Muscle layer of duodenum (tissue), 2 donors: ENCODE data around the gene PSMA5.
"Not testable (repeated sequence)": the region's sequence is repeated elsewhere in the genome, so short reads cannot be mapped to it uniquely, and the experiment has no call there.

Source experiments
- H3K27ac ChIP-seq: one replicate; pipeline ENCODE4 v1.7.0; 2013; ENCODE audit warnings: mild to moderate bottlenecking, low read length
- H3K27me3 ChIP-seq: one replicate; pipeline ENCODE4 v1.7.0; 2013; ENCODE audit warnings: low read depth, mild to moderate bottlenecking, control low read depth, low read length
- H3K36me3 ChIP-seq, 2 donors: one replicate each; pipeline ENCODE4 v1.7.0; 2013; ENCODE audit warnings: low read length in 2 of 2, control low read depth in 1 of 2, mild to moderate bottlenecking in 1 of 2; ENCODE audit not compliant: insufficient read depth in 2 of 2, control insufficient read depth in 1 of 2
- H3K4me1 ChIP-seq, 2 donors: one replicate each; pipeline ENCODE4 v1.7.0; 2013; ENCODE audit warnings: low read length in 2 of 2, mild to moderate bottlenecking in 2 of 2, control low read depth in 1 of 2, moderate library complexity in 1 of 2; ENCODE audit not compliant: insufficient read depth in 2 of 2, control insufficient read depth in 1 of 2
- H3K4me3 ChIP-seq, 2 donors: one replicate each; pipeline ENCODE4 v1.7.0; 2013; ENCODE audit warnings: low read length in 2 of 2, low read depth in 1 of 2, mild to moderate bottlenecking in 1 of 2
- H3K9me3 ChIP-seq, 2 donors: one replicate each; pipeline ENCODE4 v1.7.0; 2013; ENCODE audit warnings: low read length in 2 of 2, control low read depth in 1 of 2, mild to moderate bottlenecking in 1 of 2; ENCODE audit not compliant: control insufficient read depth in 1 of 2
- donor health status: healthy.

PSMA5 gene

DNA sequence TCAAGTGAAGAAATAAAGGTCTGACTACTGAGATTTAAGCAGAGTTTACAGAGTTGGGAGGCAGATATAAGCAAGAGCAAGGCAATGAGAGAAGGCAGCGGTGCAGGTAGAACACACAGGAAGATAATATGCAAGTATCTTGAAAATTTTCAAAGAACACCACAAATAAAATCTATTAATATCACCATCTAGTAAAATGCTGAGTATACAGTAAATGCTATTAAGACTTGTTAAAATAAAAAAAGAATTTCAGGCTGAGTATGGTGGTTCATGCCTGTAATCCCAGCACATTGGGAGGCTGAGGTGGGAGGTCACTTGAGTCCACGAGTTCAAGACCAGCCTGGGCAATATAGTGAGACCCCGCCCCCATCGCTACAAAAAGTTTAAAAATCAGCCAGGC lies 48.5 kb downstream of the PSMA5 start:
- Histone ChIP-seq H3K36me3 (no peaks in the 10 kb centered on the region), H3K4me3 (no peak overlapping the region), H3K9me3 (no peaks in the 10 kb centered on the region), H3K27ac (no peak overlapping the region), H3K27me3 (no peaks in the 10 kb centered on the region), H3K4me1 (peaks cover 5 to 16% of the 10 kb centered on the region in 2 donors)

DNA sequence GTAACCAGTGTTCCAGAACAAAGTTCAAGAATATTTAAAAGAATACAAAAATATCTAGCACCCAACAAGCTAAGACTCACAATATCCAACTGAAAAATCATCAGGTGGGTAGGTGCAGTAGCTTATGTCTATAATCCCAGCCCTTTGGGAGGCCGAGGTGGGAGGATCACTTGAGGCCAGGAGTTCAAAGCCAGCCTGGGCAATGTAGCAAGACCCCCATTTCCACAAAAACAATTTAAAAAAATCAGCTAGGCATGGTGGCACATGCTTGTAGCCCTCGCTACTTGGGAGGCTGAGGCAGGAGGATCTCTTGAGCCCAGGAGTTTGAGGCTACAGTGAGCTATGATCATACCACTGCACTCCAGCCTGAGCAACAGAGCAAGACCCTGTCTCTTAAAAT lies 52.6 kb downstream of the PSMA5 start:
- not testable (repeated sequence) for H3K27ac ChIP-seq, H3K36me3 ChIP-seq
- peaks cover 12 to 18% of the 10 kb centered on the region in 2 donors for H3K4me1 ChIP-seq

DNA sequence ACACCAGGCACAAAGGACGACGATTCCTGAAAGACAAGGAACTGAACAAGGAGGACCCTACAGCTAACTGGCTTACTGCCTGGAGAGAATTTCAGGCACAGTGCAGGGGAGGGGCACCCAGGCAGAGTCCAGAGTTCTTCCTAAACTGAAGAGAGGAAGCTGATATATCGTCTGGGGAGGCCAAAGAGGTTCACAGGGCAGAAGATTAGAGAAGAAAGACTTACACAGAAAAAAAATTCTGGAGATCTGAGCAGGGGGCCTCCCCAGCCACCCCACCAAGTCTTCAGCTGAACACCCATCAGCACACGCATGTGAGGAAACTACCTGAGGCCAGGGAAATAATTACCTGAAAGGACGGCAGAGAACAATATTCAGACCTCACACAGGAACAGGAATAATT lies 53.1 kb downstream of the PSMA5 start:
- Histone ChIP-seq H3K27me3 (no peaks in the 10 kb centered on the region), H3K4me1 (peaks cover 12 to 18% of the 10 kb centered on the region in 2 donors), H3K27ac (peak overlapping the region; percentile 53), H3K9me3 (no peaks in the 10 kb centered on the region), H3K36me3 (peaks cover 0 to 10% of the 10 kb centered on the region in 2 donors), H3K4me3 (no peak overlapping the region)

More for the DNA sequence above, 52.6 kb downstream of the PSMA5 start:
- not testable (repeated sequence) for H3K9me3 ChIP-seq, H3K4me3 ChIP-seq, H3K27me3 ChIP-seq

DNA sequence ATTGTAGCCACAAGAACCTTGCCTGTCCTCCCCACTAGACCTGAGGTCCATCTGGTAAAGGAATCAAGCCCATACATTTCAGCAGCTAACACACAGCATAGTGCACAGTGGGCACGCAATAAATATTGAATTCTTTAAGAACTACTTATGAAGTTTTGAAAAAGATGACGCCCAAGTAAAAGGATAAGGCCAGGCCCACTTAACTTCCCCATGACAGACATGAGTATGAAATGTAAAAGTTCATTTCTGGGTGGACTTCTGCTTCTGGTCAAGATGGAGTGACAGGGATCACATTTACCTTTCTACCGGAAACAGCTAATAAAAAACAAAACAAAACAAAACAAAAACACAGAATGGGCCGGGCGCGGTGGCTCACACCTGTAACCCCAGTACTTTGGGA lies 54.0 kb downstream of the PSMA5 start:
- no peaks in the 10 kb centered on the region for H3K27me3 ChIP-seq
- no peaks in the 10 kb centered on the region for H3K9me3 ChIP-seq
- peaks cover 12 to 18% of the 10 kb centered on the region in 2 donors for H3K4me1 ChIP-seq
- no peak overlapping the region for H3K4me3 ChIP-seq
- H3K36me3 ChIP-seq, result peaks cover 0 to 10% of the 10 kb centered on the region in 2 donors
- H3K27ac ChIP-seq, result peak overlapping the region; percentile 97

DNA sequence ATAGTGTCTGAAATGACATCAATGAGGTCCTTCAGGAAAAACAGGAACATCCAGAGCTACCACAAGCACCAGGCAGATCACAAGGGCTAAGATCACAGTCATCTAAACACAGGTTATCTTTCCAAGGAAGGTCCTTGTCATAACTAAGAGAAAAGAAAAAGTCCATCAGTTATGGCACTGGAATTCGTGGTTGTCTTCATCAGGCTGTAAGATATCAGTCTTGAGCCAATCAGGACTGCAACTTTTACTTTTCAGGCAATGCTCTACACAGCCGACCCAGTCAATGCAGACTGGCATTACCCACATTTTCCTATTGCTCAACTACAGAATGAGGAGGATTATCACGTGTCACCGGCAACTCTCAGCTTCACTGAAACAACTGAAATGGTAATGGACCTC lies 54.9 kb downstream of the PSMA5 start:
- peaks cover 2 to 17% of the 10 kb centered on the region in 2 donors for H3K36me3 ChIP-seq
- peak overlapping the region in 1 of 2 donors; percentile 21 for H3K4me3 ChIP-seq
- H3K27me3 ChIP-seq, result no peaks in the 10 kb centered on the region
- H3K4me1 ChIP-seq, result peaks cover 12 to 18% of the 10 kb centered on the region in 2 donors
- no peaks in the 10 kb centered on the region for H3K9me3 ChIP-seq
- H3K27ac ChIP-seq, result peak overlapping the region; percentile 97

DNA sequence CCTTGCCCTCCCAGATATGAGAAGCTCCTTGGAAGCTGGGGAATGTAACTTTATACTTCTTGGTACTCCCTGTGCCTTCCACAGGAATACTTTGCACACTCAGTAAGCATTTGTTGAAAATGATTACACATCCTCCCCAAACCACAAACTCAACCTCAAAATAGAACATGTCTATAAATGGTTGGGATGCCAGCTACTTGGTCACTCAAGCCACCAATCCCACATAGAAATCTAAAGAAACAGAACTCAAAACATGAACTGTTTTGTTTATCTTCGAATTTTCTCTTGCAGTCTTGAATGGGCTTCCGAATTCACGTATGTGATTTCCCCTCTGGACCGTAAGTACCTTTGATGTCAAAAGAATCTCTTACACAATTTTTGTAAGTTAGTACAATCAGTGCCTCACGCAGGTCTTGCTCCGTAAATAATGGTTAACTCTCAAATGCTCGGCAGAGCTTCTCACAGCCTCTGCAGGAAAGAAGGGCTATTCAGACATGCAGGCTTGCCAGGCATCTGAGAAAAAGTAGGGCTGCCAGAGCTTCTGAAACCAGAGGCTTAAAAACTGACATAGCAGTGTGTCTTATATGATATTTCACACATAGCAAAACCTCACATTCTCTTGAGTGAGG lies 55.4 kb downstream of the PSMA5 start:
- Histone ChIP-seq H3K36me3 (peaks cover 4 to 21% of the 10 kb centered on the region in 2 donors), H3K9me3 (no peaks in the 10 kb centered on the region), H3K27ac (peak overlapping the region; percentile 97), H3K4me1 (peaks cover 12 to 18% of the 10 kb centered on the region in 2 donors), H3K4me3 (peak overlapping the region in 1 of 2 donors; percentile 21), H3K27me3 (no peaks in the 10 kb centered on the region)

DNA sequence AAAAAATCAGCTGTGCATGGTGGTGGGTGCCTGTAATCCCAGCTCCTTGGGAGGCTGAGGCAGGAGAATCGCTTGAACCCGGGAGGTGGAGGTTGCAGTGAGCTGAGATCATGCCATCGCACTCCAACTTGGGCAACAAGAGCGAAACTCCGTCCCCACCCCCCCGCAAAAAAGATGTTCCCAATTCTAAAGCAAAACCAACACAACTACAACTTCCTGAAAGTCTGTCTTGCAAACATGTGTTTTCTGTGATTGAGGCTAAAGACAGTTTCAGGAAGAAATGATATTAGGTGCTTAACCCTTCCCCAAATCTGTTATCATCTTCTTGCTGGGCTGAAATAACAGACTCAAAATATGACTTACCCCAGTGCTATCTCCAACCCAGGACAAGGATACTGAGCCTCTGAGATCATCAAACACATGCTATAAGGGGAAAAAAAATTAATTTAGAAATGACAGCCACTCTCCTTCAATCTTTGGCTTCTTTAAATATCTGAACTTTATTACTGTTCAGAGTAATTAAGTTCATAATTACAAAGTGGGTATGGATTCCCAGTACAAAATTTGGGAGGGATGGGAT lies 57.0 kb downstream of the PSMA5 start:
- Histone ChIP-seq H3K9me3 (no peaks in the 10 kb centered on the region), H3K4me1 (peaks cover 12 to 18% of the 10 kb centered on the region in 2 donors), H3K36me3 (peaks cover 4 to 24% of the 10 kb centered on the region in 2 donors), H3K27me3 (no peaks in the 10 kb centered on the region), H3K4me3 (no peak overlapping the region), H3K27ac (peak overlapping the region; percentile 97)

DNA sequence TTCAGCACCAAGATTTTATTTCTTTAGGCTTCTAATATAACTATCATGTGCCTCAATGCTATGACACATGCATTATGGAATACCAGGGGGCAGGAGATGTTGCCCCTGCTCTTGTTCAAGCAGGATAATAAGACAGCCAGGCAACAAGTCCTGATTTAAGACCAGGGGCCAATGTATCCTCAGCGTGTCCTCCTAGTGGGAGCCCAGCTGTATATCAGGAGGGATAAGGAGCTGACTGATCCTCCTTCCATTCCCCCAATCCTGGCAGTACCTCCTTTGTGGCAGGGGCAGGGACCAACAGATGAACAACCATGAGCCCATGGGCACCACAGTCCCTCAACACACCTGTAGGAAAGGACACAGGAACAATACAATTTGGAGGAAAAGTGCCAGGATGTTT lies 57.8 kb downstream of the PSMA5 start:
- Histone ChIP-seq H3K9me3 (no peaks in the 10 kb centered on the region), H3K27me3 (no peaks in the 10 kb centered on the region), H3K4me3 (no peak overlapping the region), H3K36me3 (peaks cover 4 to 24% of the 10 kb centered on the region in 2 donors), H3K27ac (peak overlapping the region; percentile 97), H3K4me1 (peaks cover 12 to 18% of the 10 kb centered on the region in 2 donors)

DNA sequence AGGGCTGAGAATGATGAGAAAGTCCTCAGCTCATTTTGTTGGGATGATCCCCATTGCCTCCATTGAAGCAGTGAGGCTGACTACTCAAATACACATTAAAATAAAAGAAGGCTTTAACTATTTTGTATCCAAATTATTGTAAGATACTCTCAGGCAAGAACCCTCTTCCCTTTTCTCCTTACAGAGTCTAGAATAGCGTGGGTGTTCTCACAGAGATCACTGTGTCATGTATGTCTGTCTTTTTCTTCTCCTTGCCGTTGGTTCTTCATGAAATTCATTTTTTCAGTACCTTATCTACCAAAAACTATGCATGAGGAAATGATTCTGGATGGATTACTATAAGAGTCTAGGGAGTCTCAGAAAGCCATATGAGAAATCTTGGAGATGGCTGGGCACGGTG lies 58.6 kb downstream of the PSMA5 start:
- H3K27ac ChIP-seq, result no peak overlapping the region
- no peaks in the 10 kb centered on the region for H3K27me3 ChIP-seq
- no peak overlapping the region for H3K4me3 ChIP-seq
- peaks cover 5 to 14% of the 10 kb centered on the region in 2 donors for H3K4me1 ChIP-seq
- peaks cover 4 to 24% of the 10 kb centered on the region in 2 donors for H3K36me3 ChIP-seq
- no peaks in the 10 kb centered on the region for H3K9me3 ChIP-seq

DNA sequence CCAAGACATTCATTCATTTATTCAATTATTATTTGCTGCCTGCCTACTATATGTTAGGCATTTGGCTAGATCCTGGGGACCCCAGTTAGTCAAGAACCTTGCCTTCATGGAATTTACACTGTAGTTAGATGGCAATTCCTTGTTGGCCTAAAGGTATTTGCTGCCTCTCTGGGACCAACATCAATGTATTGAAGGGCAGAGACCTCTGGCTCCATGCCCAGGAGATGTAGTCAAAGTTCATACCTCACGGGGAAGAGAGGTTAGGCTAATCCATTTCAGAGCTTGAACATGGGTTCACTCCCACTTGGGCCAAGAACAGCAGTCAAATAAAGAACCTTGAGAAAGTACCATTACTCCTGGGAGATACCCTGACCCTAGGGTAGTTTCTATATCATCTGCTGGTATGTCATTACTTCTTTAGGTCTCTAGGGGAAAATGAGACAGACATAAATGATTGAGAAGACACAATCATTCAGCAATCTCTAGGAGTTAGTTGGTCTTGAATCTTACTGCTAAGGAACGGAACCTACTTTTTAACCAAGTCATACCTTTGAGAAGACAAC lies 60.5 kb downstream of the PSMA5 start:
- Histone ChIP-seq H3K27ac (no peak overlapping the region), H3K4me1 (no peaks in the 10 kb centered on the region), H3K4me3 (no peak overlapping the region), H3K36me3 (peaks cover 4 to 14% of the 10 kb centered on the region in 2 donors), H3K9me3 (no peaks in the 10 kb centered on the region), H3K27me3 (no peaks in the 10 kb centered on the region)

DNA sequence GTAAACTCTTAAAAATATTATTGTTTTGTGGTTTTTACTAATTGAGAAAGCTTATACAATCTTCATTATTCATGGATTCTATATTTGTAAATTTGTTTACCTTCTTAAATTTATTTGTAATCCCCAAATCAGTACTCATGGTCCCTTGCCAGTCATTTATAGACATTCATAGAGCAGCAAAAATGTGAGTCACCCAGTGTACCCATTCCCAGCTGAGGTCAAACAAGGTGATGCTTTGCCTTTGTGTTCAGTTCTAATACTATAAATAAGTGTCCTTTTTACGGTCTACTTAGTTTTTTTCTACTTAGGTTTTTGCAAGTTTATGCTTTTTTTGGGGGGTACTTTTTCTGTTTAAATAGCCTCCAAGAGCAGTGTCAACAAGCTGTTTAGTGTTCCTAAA lies 64.6 kb downstream of the PSMA5 start:
- Histone ChIP-seq H3K4me3 (no peak overlapping the region), H3K36me3 (peaks cover 4 to 10% of the 10 kb centered on the region in 2 donors), H3K4me1 (peaks cover 0 to 8% of the 10 kb centered on the region in 2 donors), H3K9me3 (no peaks in the 10 kb centered on the region), H3K27me3 (no peaks in the 10 kb centered on the region), H3K27ac (no peak overlapping the region)
